WTC11 (cell line): Measurements from ENCODE around the gene ITGB4. TPM values are rescaled to one million over a fixed set of nuclear protein-coding genes. Genes with fewer than 3 reads are reported as not detected.
A peak's percentile ranks its signal among the peaks of the same experiment; 100 is the strongest.

Experiments
- ATAC-seq: fragments of 200-7000 bp; cut with Tn5 transposase; 2 replicates; pipeline ENCODE4 v1.10.0; 2021; ENCODE audit warnings: mild to moderate bottlenecking, moderate library complexity
- CTCF ChIA-PET: fragments of 300-600 bp; sonication (Branson Sonifier 250); formaldehyde crosslinking; loops from one replicate; lab custom pipeline; 2021; ENCODE audit warnings: antibody characterized with exemption; lab: Charles Lee
- POLR2A ChIA-PET: fragments of 350-600 bp; sonication (Branson Sonifier 250); formaldehyde crosslinking; loops from one replicate; lab custom pipeline; 2021; ENCODE audit warnings: antibody characterized with exemption; lab: Charles Lee
- DNase-seq: peaks from one replicate; pipeline ENCODE4 v3.0.0; 2021; ENCODE audit warnings: low spot score
- H3K27ac Mint-ChIP-seq: 2 replicates; pipeline ENCODE4 v1.8.0; 2021; ENCODE audit warnings: mixed read lengths
- H3K27me3 Mint-ChIP-seq: 2 replicates; pipeline ENCODE4 v1.8.0; 2021; ENCODE audit warnings: low read depth, mild to moderate bottlenecking, moderate library complexity, mixed read lengths
- H3K36me3 Mint-ChIP-seq: 2 replicates; pipeline ENCODE4 v1.8.0; 2021; ENCODE audit warnings: mixed read lengths
- H3K4me1 Mint-ChIP-seq: 2 replicates; pipeline ENCODE4 v1.8.0; 2022; ENCODE audit warnings: mixed read lengths
- H3K4me3 Mint-ChIP-seq: 2 replicates; pipeline ENCODE4 v1.8.0; 2021; ENCODE audit warnings: mild to moderate bottlenecking, moderate library complexity, mixed read lengths
- H3K9me3 Mint-ChIP-seq: 2 replicates; pipeline ENCODE4 v1.8.0; 2021; ENCODE audit warnings: mixed read lengths
- ATF1 ChIP-seq: sonication (generic); formaldehyde crosslinking; IDR thresholded peaks from 2 replicates; pipeline ENCODE4 v1.8.1; 2023; ENCODE audit warnings: mild to moderate bottlenecking, moderate library complexity, missing genetic modification reagents
- ELF4 ChIP-seq: sonication (generic); formaldehyde crosslinking; IDR thresholded peaks from 2 replicates; pipeline ENCODE4 v1.8.1; 2022; ENCODE audit warnings: low read depth, mild to moderate bottlenecking, moderate library complexity, missing genetic modification reagents
- EMX1 ChIP-seq: fragments of 250-450 bp; sonication (Bioruptor Pico); IDR thresholded peaks from 2 replicates; pipeline ENCODE4 v1.8.0; 2021; ENCODE audit warnings: mild to moderate bottlenecking
- ERG ChIP-seq: fragments of 250-450 bp; sonication (Bioruptor Pico); IDR thresholded peaks from 2 replicates; pipeline ENCODE4 v1.8.0; 2021; ENCODE audit warnings: mild to moderate bottlenecking
- GABPB1 ChIP-seq: sonication (generic); formaldehyde crosslinking; IDR thresholded peaks from 2 replicates; pipeline ENCODE4 v1.8.1; 2023; ENCODE audit warnings: mild to moderate bottlenecking, missing genetic modification reagents
- GRHL2 ChIP-seq: fragments of 250-450 bp; sonication (Bioruptor Pico); IDR thresholded peaks from 2 replicates; pipeline ENCODE4 v1.8.0; 2022; ENCODE audit warnings: mild to moderate bottlenecking, moderate library complexity; ENCODE audit not compliant: insufficient replicate concordance, severe bottlenecking
- HMGA2 ChIP-seq: fragments of 250-450 bp; sonication (Bioruptor Pico); IDR thresholded peaks from 2 replicates; pipeline ENCODE4 v1.4.0; 2021; ENCODE audit warnings: mild to moderate bottlenecking, moderate library complexity
- IRF1 ChIP-seq: sonication (generic); formaldehyde crosslinking; IDR thresholded peaks from 2 replicates; pipeline ENCODE4 v1.8.0; 2023; ENCODE audit warnings: missing genetic modification reagents
- JAZF1 ChIP-seq: fragments of 250-450 bp; sonication (Bioruptor Pico); IDR thresholded peaks from 2 replicates; pipeline ENCODE4 v1.9.0; 2021; ENCODE audit warnings: moderate library complexity, mild to moderate bottlenecking, inconsistent platforms
- MAX ChIP-seq: sonication (generic); formaldehyde crosslinking; IDR thresholded peaks from 2 replicates; pipeline ENCODE4 v1.8.0; 2022; ENCODE audit warnings: mild to moderate bottlenecking, missing genetic modification reagents
- MYBL2 ChIP-seq: sonication (generic); formaldehyde crosslinking; IDR thresholded peaks from 2 replicates; pipeline ENCODE4 v1.8.1; 2023; ENCODE audit warnings: mild to moderate bottlenecking, moderate library complexity, missing genetic modification reagents
- NFATC4 ChIP-seq: fragments of 250-450 bp; sonication (Bioruptor Pico); IDR thresholded peaks from 2 replicates; pipeline ENCODE4 v1.9.0; 2021; ENCODE audit warnings: mild to moderate bottlenecking
- NFE2L1 ChIP-seq: sonication (generic); formaldehyde crosslinking; IDR thresholded peaks from 2 replicates; pipeline ENCODE4 v1.8.1; 2023; ENCODE audit warnings: missing genetic modification reagents
- PRRX2 ChIP-seq: fragments of 250-450 bp; sonication (Bioruptor Pico); IDR thresholded peaks from 2 replicates; pipeline ENCODE4 v1.8.0; 2021; ENCODE audit warnings: mild to moderate bottlenecking
- RELA ChIP-seq: sonication (generic); formaldehyde crosslinking; IDR thresholded peaks from 2 replicates; pipeline ENCODE4 v1.8.1; 2022; ENCODE audit warnings: missing genetic modification reagents, mild to moderate bottlenecking, borderline replicate concordance
- RORB ChIP-seq: fragments of 250-450 bp; sonication (Bioruptor Pico); IDR thresholded peaks from 2 replicates; pipeline ENCODE4 v1.9.0; 2021; ENCODE audit warnings: mild to moderate bottlenecking
- TEAD1 ChIP-seq: sonication (generic); formaldehyde crosslinking; IDR thresholded peaks from 2 replicates; pipeline ENCODE4 v1.8.0; 2022; ENCODE audit warnings: mild to moderate bottlenecking, missing genetic modification reagents
- TP53 ChIP-seq: sonication (generic); formaldehyde crosslinking; IDR thresholded peaks from 2 replicates; pipeline ENCODE4 v1.8.1; 2023; ENCODE audit warnings: mild to moderate bottlenecking, missing genetic modification reagents
- ZMAT4 ChIP-seq: fragments of 250-450 bp; sonication (Bioruptor Pico); IDR thresholded peaks from 2 replicates; pipeline ENCODE4 v1.9.0; 2021; ENCODE audit warnings: mild to moderate bottlenecking
- ZNF138 ChIP-seq: sonication (generic); formaldehyde crosslinking; conservative IDR thresholded peaks from 2 replicates; pipeline ENCODE4 v1.8.1; 2022; ENCODE audit warnings: mild to moderate bottlenecking, moderate library complexity, missing genetic modification reagents
- ZNF219 ChIP-seq: sonication (generic); formaldehyde crosslinking; IDR thresholded peaks from 2 replicates; pipeline ENCODE4 v1.8.0; 2023; ENCODE audit warnings: missing genetic modification reagents, mild to moderate bottlenecking, borderline replicate concordance
- ZNF263 ChIP-seq: sonication (generic); formaldehyde crosslinking; IDR thresholded peaks from 2 replicates; pipeline ENCODE4 v1.8.1; 2022; ENCODE audit warnings: low read depth, mild to moderate bottlenecking, moderate library complexity, missing genetic modification reagents
- ZNF281 ChIP-seq: sonication (generic); formaldehyde crosslinking; IDR thresholded peaks from 2 replicates; pipeline ENCODE4 v1.8.0; 2023; ENCODE audit warnings: mild to moderate bottlenecking, missing genetic modification reagents
- ZNF396 ChIP-seq: fragments of 250-450 bp; sonication (Bioruptor Pico); IDR thresholded peaks from 2 replicates; pipeline ENCODE4 v1.8.0; 2021; ENCODE audit warnings: mild to moderate bottlenecking, moderate library complexity, borderline replicate concordance
- total RNA-seq: library from RNA; stranded (reverse); gene quantifications from 3 replicates; pipeline ENCODE4 v1.2.3, GENCODE V29; 2021

Gene ITGB4
- total RNA-seq, 1 experiment from 2014 or later, result 9.5 TPM

- H3K36me3 Mint-ChIP-seq, result peaks cover 42% of the 10 kb centered on the region
- no peak for ATAC-seq
- POLR2A ChIA-PET, result no interaction called here
- TF ChIP-seq IRF1 (CRISPR knock-in tag), result no peak
- no peak for TF ChIP-seq ZMAT4
- TF ChIP-seq MYBL2 (CRISPR knock-in tag), result no peak
- TF ChIP-seq PRRX2 (CRISPR knock-in tag), result no peak
- TF ChIP-seq EMX1, result no peak
- no peak for TF ChIP-seq ERG (CRISPR knock-in tag)
- TF ChIP-seq ZNF219 (CRISPR knock-in tag), result no peak
- TF ChIP-seq ELF4 (CRISPR knock-in tag), result no peak
- TF ChIP-seq TP53 (CRISPR knock-in tag), result no peak
- no peak for TF ChIP-seq ZNF396 (CRISPR knock-in tag)
- no peak for TF ChIP-seq NFE2L1
- TF ChIP-seq, all 79 proteins: peak for 0
- H3K27me3 Mint-ChIP-seq, result no peaks in the 10 kb centered on the region
- no peaks in the 10 kb centered on the region for H3K9me3 Mint-ChIP-seq
- peaks cover 6% of the 10 kb centered on the region for H3K4me1 Mint-ChIP-seq
- CTCF ChIA-PET, result interaction anchor here (0.8 to 5.6 kb wide), 6 partner anchors 20 to 82 kb away, joined by 3 to 72 read pairs (median 5); partner anchors contain the start of gene SMIM5
- H3K4me3 Mint-ChIP-seq, result no peak overlapping the region
- no peak for DNase-seq
- no peak overlapping the region for H3K27ac Mint-ChIP-seq
Measured at GRCh38 chr17:75672011-75672410, 49.2 kb upstream of the ITGB4 start.

GRCh38 chr17:75673487-75673886, 47.8 kb upstream of the ITGB4 start:
- peaks cover 1% of the 10 kb centered on the region for H3K4me1 Mint-ChIP-seq
- no peak for TF ChIP-seq NFATC4 (CRISPR knock-in tag)
- TF ChIP-seq RELA (CRISPR knock-in tag), result no peak
- no peak for TF ChIP-seq GRHL2 (CRISPR knock-in tag)
- no peak for TF ChIP-seq ATF1 (CRISPR knock-in tag)
- no peak for TF ChIP-seq ZNF138 (CRISPR knock-in tag)
- no peak for TF ChIP-seq TEAD1 (CRISPR knock-in tag)
- no peak for TF ChIP-seq ZNF281
- no peak for TF ChIP-seq MAX
- no peak for TF ChIP-seq RORB (CRISPR knock-in tag)
- no peak for TF ChIP-seq GABPB1 (CRISPR knock-in tag)
- no peak for TF ChIP-seq ZNF263
- no peak for TF ChIP-seq ZNF219 (CRISPR knock-in tag)
- TF ChIP-seq HMGA2 (CRISPR knock-in tag), result no peak
- no peak for TF ChIP-seq JAZF1
- H3K27me3 Mint-ChIP-seq, result no peaks in the 10 kb centered on the region
- no peak for DNase-seq
- H3K36me3 Mint-ChIP-seq, result peaks cover 42% of the 10 kb centered on the region
- no peaks in the 10 kb centered on the region for H3K9me3 Mint-ChIP-seq
- no peak for ATAC-seq
- ChIA-PET POLR2A (no interaction called here), CTCF (interaction anchor here (1.9 to 5.6 kb wide), 4 partner anchors 15 to 80 kb away, joined by 6 to 72 read pairs (median 19); partner anchors contain the start of gene SMIM5)
- H3K27ac Mint-ChIP-seq, result 0 out of 2 replicates have a peak overlapping the region, but pooled peaks have one; percentile 32
- no peak overlapping the region for H3K4me3 Mint-ChIP-seq
